Fibroblast of upper back skin (primary cell): Measurements from ENCODE around the gene ARCN1.
A peak's percentile ranks its signal among the peaks of the same experiment; 100 is the strongest.

ENCODE experiments used
- DNase-seq: peaks from one replicate; pipeline ENCODE4 v3.0.0-alpha.2; 2013

The ARCN1 gene

GRCh38 chr11:118623269-118623655 is 51.1 kb downstream of the ARCN1 start:
- peak; percentile 40 for DNase-seq

GRCh38 chr11:118625036-118625690 is 53.0 kb downstream of the ARCN1 start:
- no peak for DNase-seq

- DNase-seq = no peak
Measured at GRCh38 chr11:118625976-118626375, 53.8 kb downstream of the ARCN1 start.

- DNase-seq = no peak
Measured at GRCh38 chr11:118627566-118627965, 55.4 kb downstream of the ARCN1 start.

- no peak for DNase-seq
Measured at GRCh38 chr11:118628031-118628430, 55.8 kb downstream of the ARCN1 start.

- no peak for DNase-seq
Measured at GRCh38 chr11:118628432-118628831, 56.2 kb downstream of the ARCN1 start.

GRCh38 chr11:118628861-118629549 is 56.8 kb downstream of the ARCN1 start:
- no peak for DNase-seq

- DNase-seq = no peak
Measured at GRCh38 chr11:118629761-118630661, 57.8 kb downstream of the ARCN1 start.

GRCh38 chr11:118631142-118631909 is 59.1 kb downstream of the ARCN1 start:
- DNase-seq = no peak

- no peak for DNase-seq
Measured at GRCh38 chr11:118632577-118633318, 60.5 kb downstream of the ARCN1 start.

- DNase-seq = no peak
Measured at GRCh38 chr11:118633319-118633690, 61.1 kb downstream of the ARCN1 start.

GRCh38 chr11:118633979-118634378 is 61.8 kb downstream of the ARCN1 start:
- peak; percentile 34 for DNase-seq

- peak; percentile 54 for DNase-seq
Measured at GRCh38 chr11:118634431-118635236, 62.4 kb downstream of the ARCN1 start.

GRCh38 chr11:118635237-118635591 is 63.0 kb downstream of the ARCN1 start:
- DNase-seq = no peak

GRCh38 chr11:118635642-118636041 is 63.4 kb downstream of the ARCN1 start:
- no peak for DNase-seq

GRCh38 chr11:118636569-118637290 is 64.5 kb downstream of the ARCN1 start:
- DNase-seq = no peak

GRCh38 chr11:118638726-118639125 is 66.5 kb downstream of the ARCN1 start:
- no peak for DNase-seq

GRCh38 chr11:118639899-118640298 is 67.7 kb downstream of the ARCN1 start:
- DNase-seq = no peak

- DNase-seq = no peak
Measured at GRCh38 chr11:118640332-118641154, 68.3 kb downstream of the ARCN1 start.
